ENCODE results near the gene TAS2R30.

The TAS2R30 gene

GRCh38 chr12:11174022-11174421 lies 39.6 kb upstream of the TAS2R30 start:
- Histone ChIP-seq H2AK5ac (ENCODE audit: low read depth, low read length) (no peak overlapping the region), H3K79me1 (ENCODE audit: low read depth, low read length) (no peaks in the 10 kb centered on the region), H3K14ac (ENCODE audit: low read length) (no peak overlapping the region), H2BK15ac (ENCODE audit: low read length) (no peak overlapping the region), H4K91ac (ENCODE audit: low read depth, low read length, poor library complexity) (no peak overlapping the region), H2BK12ac (ENCODE audit: low read length) (no peak overlapping the region), H3K4me1 (ENCODE audit: control insufficient read depth in 2 of 2, insufficient read depth in 1 of 2, low read depth in 1 of 2, low read length in 2 of 2) (peaks cover 5 to 10% of the 10 kb centered on the region in 2 donors), H3K27me3 (ENCODE audit: control insufficient read depth in 3 of 3, insufficient read depth in 3 of 3, low read depth in 1 of 3, low read length in 3 of 3) (no peaks in the 10 kb centered on the region), H3K4me3 (ENCODE audit: low read length in 2 of 2) (no peak overlapping the region), H3K9ac (ENCODE audit: low read depth, low read length, poor library complexity) (no peak overlapping the region), H2BK120ac (ENCODE audit: low read depth, low read length) (no peak overlapping the region), H3K4me2 (ENCODE audit: insufficient read depth, low read length, poor library complexity, severe bottlenecking) (no peak overlapping the region), H2AFZ (ENCODE audit: low read length) (no peak overlapping the region), H3K4ac (ENCODE audit: low read length) (no peak overlapping the region), H3K18ac (ENCODE audit: low read length) (no peak overlapping the region), H2BK5ac (ENCODE audit: low read length) (no peak overlapping the region), H3K9me3 (replicated peaks in 1 of 2; ENCODE audit: control insufficient read depth in 2 of 2, insufficient read depth in 1 of 2, low read depth in 1 of 2, low read length in 2 of 2) (peaks cover 0 to 3% of the 10 kb centered on the region in 2 donors), H3K36me3 (replicated peaks in 1 of 2; ENCODE audit: control insufficient read depth in 2 of 2, insufficient read depth in 2 of 2, low read length in 2 of 2) (peaks cover 2 to 30% of the 10 kb centered on the region in 2 donors), H3K23ac (ENCODE audit: low read depth, low read length, poor library complexity) (no peak overlapping the region), H4K8ac (ENCODE audit: low read depth, low read length) (no peak overlapping the region), H3K27ac (replicated peaks; ENCODE audit: low read length) (no peak overlapping the region)
- WGBS, 2 donors (ENCODE audit: extremely low coverage in 2 of 2, insufficient read length in 2 of 2, insufficient replicate concordance in 1 of 2), result no CpG with 5 or more reads among the region's 2 CpGs
- DNase-seq (ENCODE audit: low spot score), result no peak

- Histone ChIP-seq H2BK15ac (ENCODE audit: low read length) (no peak overlapping the region), H3K4me1 (ENCODE audit: control insufficient read depth in 2 of 2, insufficient read depth in 1 of 2, low read depth in 1 of 2, low read length in 2 of 2) (peaks cover 5 to 10% of the 10 kb centered on the region in 2 donors), H3K9ac (ENCODE audit: low read depth, low read length, poor library complexity) (no peak overlapping the region), H4K91ac (ENCODE audit: low read depth, low read length, poor library complexity) (no peak overlapping the region), H4K8ac (ENCODE audit: low read depth, low read length) (no peak overlapping the region), H3K4ac (ENCODE audit: low read length) (no peak overlapping the region), H3K23ac (ENCODE audit: low read depth, low read length, poor library complexity) (no peak overlapping the region), H3K18ac (ENCODE audit: low read length) (no peak overlapping the region), H2BK5ac (ENCODE audit: low read length) (no peak overlapping the region), H3K9me3 (replicated peaks in 1 of 2; ENCODE audit: control insufficient read depth in 2 of 2, insufficient read depth in 1 of 2, low read depth in 1 of 2, low read length in 2 of 2) (peaks cover 0 to 3% of the 10 kb centered on the region in 2 donors), H3K79me1 (ENCODE audit: low read depth, low read length) (no peaks in the 10 kb centered on the region), H3K27ac (replicated peaks; ENCODE audit: low read length) (no peak overlapping the region), H2AFZ (ENCODE audit: low read length) (peak overlapping the region; percentile 89), H2BK120ac (ENCODE audit: low read depth, low read length) (no peak overlapping the region), H3K4me3 (ENCODE audit: low read length in 2 of 2) (peak overlapping the region; percentile 77 to 96), H2AK5ac (ENCODE audit: low read depth, low read length) (no peak overlapping the region), H3K14ac (ENCODE audit: low read length) (no peak overlapping the region), H2BK12ac (ENCODE audit: low read length) (no peak overlapping the region), H3K4me2 (ENCODE audit: insufficient read depth, low read length, poor library complexity, severe bottlenecking) (peak overlapping the region; percentile 23), H3K27me3 (ENCODE audit: control insufficient read depth in 3 of 3, insufficient read depth in 3 of 3, low read depth in 1 of 3, low read length in 3 of 3) (no peaks in the 10 kb centered on the region), H3K36me3 (replicated peaks in 1 of 2; ENCODE audit: control insufficient read depth in 2 of 2, insufficient read depth in 2 of 2, low read length in 2 of 2) (peaks cover 2 to 44% of the 10 kb centered on the region in 2 donors)
- no peak for DNase-seq (ENCODE audit: low spot score)
- no CpG with 5 or more reads among the region's 10 CpGs for WGBS, 2 donors (ENCODE audit: extremely low coverage in 2 of 2, insufficient read length in 2 of 2, insufficient replicate concordance in 1 of 2)
Observed at GRCh38 chr12:11171969-11172675, 37.7 kb upstream of the TAS2R30 start.

- no peaks in the 10 kb centered on the region for H3K79me1 ChIP-seq (ENCODE audit: low read depth, low read length)
- H2BK12ac ChIP-seq (ENCODE audit: low read length), result no peak within 1 kb of the TSS
- peak; percentile 88 for DNase-seq (ENCODE audit: low spot score)
- no peak within 1 kb of the TSS for H3K4ac ChIP-seq (ENCODE audit: low read length)
- H2BK15ac ChIP-seq (ENCODE audit: low read length), result peak within 1 kb of the TSS; percentile 88
- peak within 1 kb of the TSS; percentile 99 for H4K91ac ChIP-seq (ENCODE audit: low read depth, low read length, poor library complexity)
- peak within 1 kb of the TSS; percentile 97 for H3K27ac ChIP-seq (replicated peaks; ENCODE audit: low read length)
- peaks cover 2 to 52% of the 10 kb centered on the region in 2 donors for H3K36me3 ChIP-seq (replicated peaks in 1 of 2; ENCODE audit: control insufficient read depth in 2 of 2, insufficient read depth in 2 of 2, low read length in 2 of 2)
- peak within 1 kb of the TSS; percentile 99 for H3K9ac ChIP-seq (ENCODE audit: low read depth, low read length, poor library complexity)
- peak within 1 kb of the TSS; percentile 97 for H3K14ac ChIP-seq (ENCODE audit: low read length)
- no peak within 1 kb of the TSS for H2AK5ac ChIP-seq (ENCODE audit: low read depth, low read length)
- H3K4me3 ChIP-seq (ENCODE audit: low read length in 2 of 2), result peak within 1 kb of the TSS; percentile 88 to 96
- H3K27me3 ChIP-seq (ENCODE audit: control insufficient read depth in 3 of 3, insufficient read depth in 3 of 3, low read depth in 1 of 3, low read length in 3 of 3), result no peaks in the 10 kb centered on the region
- WGBS, 2 donors (ENCODE audit: extremely low coverage in 2 of 2, insufficient read length in 2 of 2, insufficient replicate concordance in 1 of 2), result no CpG with 5 or more reads among the region's 70 CpGs
- H4K8ac ChIP-seq (ENCODE audit: low read depth, low read length), result peak within 1 kb of the TSS; percentile 99
- H2BK120ac ChIP-seq (ENCODE audit: low read depth, low read length), result peak within 1 kb of the TSS; percentile 88
- peak within 1 kb of the TSS; percentile 99 for H2BK5ac ChIP-seq (ENCODE audit: low read length)
- peaks cover 5 to 10% of the 10 kb centered on the region in 2 donors for H3K4me1 ChIP-seq (ENCODE audit: control insufficient read depth in 2 of 2, insufficient read depth in 1 of 2, low read depth in 1 of 2, low read length in 2 of 2)
- H3K4me2 ChIP-seq (ENCODE audit: insufficient read depth, low read length, poor library complexity, severe bottlenecking), result peak within 1 kb of the TSS; percentile 55
- peak within 1 kb of the TSS; percentile 89 for H2AFZ ChIP-seq (ENCODE audit: low read length)
- peak within 1 kb of the TSS; percentile 98 for H3K18ac ChIP-seq (ENCODE audit: low read length)
- H3K23ac ChIP-seq (ENCODE audit: low read depth, low read length, poor library complexity), result peak within 1 kb of the TSS; percentile 96
- peaks cover 0 to 3% of the 10 kb centered on the region in 2 donors for H3K9me3 ChIP-seq (replicated peaks in 1 of 2; ENCODE audit: control insufficient read depth in 2 of 2, insufficient read depth in 1 of 2, low read depth in 1 of 2, low read length in 2 of 2)
Observed at GRCh38 chr12:11171145-11171968, 36.9 kb upstream of the TAS2R30 start, which contains the start of gene SMIM10L1. Gene SMIM10L1, plus strand, starts transcription at chr12:11171194. Its CDS starts 163 bp downstream, at chr12:11171357.

DNA sequence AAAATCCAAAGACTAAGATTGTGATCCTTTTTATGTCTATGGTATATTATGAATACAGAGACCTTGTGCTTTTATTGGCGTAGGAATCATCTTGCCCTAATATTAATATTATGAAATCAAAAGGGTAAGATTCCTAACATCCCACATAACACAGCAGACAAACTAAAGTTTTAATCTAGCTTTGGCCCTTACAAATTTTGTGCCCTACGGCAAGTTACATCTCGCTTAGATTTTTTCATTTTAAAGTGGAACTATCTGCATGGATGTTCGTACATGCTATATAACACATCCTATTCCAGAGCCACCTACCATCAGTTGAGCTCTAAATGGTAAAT lies 36.3 kb upstream of the TAS2R30 start:
- Histone ChIP-seq H3K79me1 (ENCODE audit: low read depth, low read length) (peaks cover 2% of the 10 kb centered on the region), H3K4me2 (ENCODE audit: insufficient read depth, low read length, poor library complexity, severe bottlenecking) (peak overlapping the region; percentile 55), H3K27ac (replicated peaks; ENCODE audit: low read length) (no peak overlapping the region), H4K91ac (ENCODE audit: low read depth, low read length, poor library complexity) (no peak overlapping the region), H2AFZ (ENCODE audit: low read length) (peak overlapping the region; percentile 89), H2BK12ac (ENCODE audit: low read length) (no peak overlapping the region), H3K4ac (ENCODE audit: low read length) (no peak overlapping the region), H2AK5ac (ENCODE audit: low read depth, low read length) (no peak overlapping the region), H2BK15ac (ENCODE audit: low read length) (no peak overlapping the region), H3K36me3 (replicated peaks in 1 of 2; ENCODE audit: control insufficient read depth in 2 of 2, insufficient read depth in 2 of 2, low read length in 2 of 2) (peaks cover 5 to 58% of the 10 kb centered on the region in 2 donors), H3K4me3 (ENCODE audit: low read length in 2 of 2) (peak overlapping the region; percentile 88 to 96), H3K4me1 (ENCODE audit: control insufficient read depth in 2 of 2, insufficient read depth in 1 of 2, low read depth in 1 of 2, low read length in 2 of 2) (peaks cover 5 to 10% of the 10 kb centered on the region in 2 donors), H3K23ac (ENCODE audit: low read depth, low read length, poor library complexity) (peak overlapping the region; percentile 96), H3K14ac (ENCODE audit: low read length) (no peak overlapping the region), H3K18ac (ENCODE audit: low read length) (no peak overlapping the region), H2BK120ac (ENCODE audit: low read depth, low read length) (no peak overlapping the region), H3K27me3 (ENCODE audit: control insufficient read depth in 3 of 3, insufficient read depth in 3 of 3, low read depth in 1 of 3, low read length in 3 of 3) (no peaks in the 10 kb centered on the region), H2BK5ac (ENCODE audit: low read length) (peak overlapping the region; percentile 99), H4K8ac (ENCODE audit: low read depth, low read length) (no peak overlapping the region), H3K9me3 (replicated peaks in 1 of 2; ENCODE audit: control insufficient read depth in 2 of 2, insufficient read depth in 1 of 2, low read depth in 1 of 2, low read length in 2 of 2) (peaks cover 0 to 3% of the 10 kb centered on the region in 2 donors), H3K9ac (ENCODE audit: low read depth, low read length, poor library complexity) (peak overlapping the region; percentile 99)
- DNase-seq (ENCODE audit: low spot score), result no peak
- WGBS, 2 donors (ENCODE audit: extremely low coverage in 2 of 2, insufficient read length in 2 of 2, insufficient replicate concordance in 1 of 2), result no CpG with 5 or more reads among the region's 4 CpGs

Data from neuronal stem cell (in vitro differentiated cells).